Erythroblast (primary cell): ENCODE results near the gene PADI6.

Source experiments
- GATA1 ChIP-seq: IDR thresholded peaks from 2 replicates; pipeline ENCODE4 v1.6.1; 2011; ENCODE audit warnings: low read depth, mild to moderate bottlenecking, control low read depth, low read length, moderate library complexity
- POLR2A ChIP-seq: IDR thresholded peaks from 2 replicates; pipeline ENCODE4 v1.6.1; 2011; ENCODE audit warnings: mild to moderate bottlenecking, low read length

GRCh38 chr1:17360272-17360956 lies 11.6 kb upstream of the PADI6 start:
- TF ChIP-seq POLR2A (no peak), GATA1 (no peak)
